HepG2 (cell line): ENCODE measurements around the gene RAD54L. TPM values are rescaled to one million over a fixed set of nuclear protein-coding genes. Genes with fewer than 3 reads are reported as not detected.

Experiments
- AHDC1 ChIP-seq: sonication (generic); formaldehyde crosslinking; IDR thresholded peaks from 2 replicates; pipeline ENCODE4 v1.5.1; 2020; ENCODE audit warnings: mild to moderate bottlenecking, missing genetic modification reagents, borderline replicate concordance
- ATF2 ChIP-seq: sonication (generic); formaldehyde crosslinking; IDR thresholded peaks from 2 replicates; pipeline ENCODE4 v1.4.0; 2020; ENCODE audit warnings: missing genetic modification reagents
- CBFB ChIP-seq: sonication (generic); formaldehyde crosslinking; IDR thresholded peaks from 2 replicates; pipeline ENCODE4 v1.4.0; 2020; ENCODE audit warnings: missing genetic modification reagents
- DZIP1 ChIP-seq: sonication (generic); formaldehyde crosslinking; IDR thresholded peaks from 2 replicates; pipeline ENCODE4 v1.5.0; 2020; ENCODE audit warnings: mild to moderate bottlenecking, missing genetic modification reagents
- ISX ChIP-seq: sonication (generic); formaldehyde crosslinking; conservative IDR thresholded peaks from 2 replicates; pipeline ENCODE4 v1.5.0; 2020; ENCODE audit warnings: missing genetic modification reagents
- MEIS1 ChIP-seq: sonication (generic); formaldehyde crosslinking; IDR thresholded peaks from 2 replicates; pipeline ENCODE4 v1.9.0; 2021; ENCODE audit warnings: mild to moderate bottlenecking, missing genetic modification reagents, moderate library complexity, borderline replicate concordance
- MXD4 ChIP-seq: IDR thresholded peaks from 2 replicates; pipeline ENCODE4 v1.6.1; 2016; ENCODE audit warnings: mild to moderate bottlenecking, missing biosample characterization, missing genetic modification reagents
- NFAT5 ChIP-seq: sonication (generic); formaldehyde crosslinking; IDR thresholded peaks from 2 replicates; pipeline ENCODE4 v1.4.0; 2020; ENCODE audit warnings: missing genetic modification reagents
- NFIB ChIP-seq: sonication (generic); formaldehyde crosslinking; IDR thresholded peaks from 2 replicates; pipeline ENCODE4 v1.9.0; 2021; ENCODE audit warnings: missing genetic modification reagents, mild to moderate bottlenecking, borderline replicate concordance
- SRF ChIP-seq: IDR thresholded peaks from 2 replicates; pipeline ENCODE4 v1.6.1; 2011; ENCODE audit warnings: mild to moderate bottlenecking, low read depth, low read length, moderate library complexity
- ZNF367 ChIP-seq: sonication (generic); formaldehyde crosslinking; IDR thresholded peaks from 2 replicates; pipeline ENCODE4 v1.4.0; 2020; ENCODE audit warnings: missing genetic modification reagents, borderline replicate concordance
- ZNF7 ChIP-seq: IDR thresholded peaks from 2 replicates; pipeline ENCODE4 v1.6.1; 2016; ENCODE audit warnings: missing biosample characterization, missing genetic modification reagents
- ZSCAN30 ChIP-seq: sonication (generic); formaldehyde crosslinking; IDR thresholded peaks from 2 replicates; pipeline ENCODE4 v1.5.0; 2020; ENCODE audit warnings: mild to moderate bottlenecking, missing genetic modification reagents
- polyA plus RNA-seq, 8 experiments: library from polyadenylated mRNA; depleted of rRNA in 3 of 8; stranded (reverse) in 7 of 8; unstranded in 1 of 8; fragments of >200 nt; fragmentation: Illumina TruSeq in 4 of 8; extraction: Trizol in 4 of 8; gene quantifications; 2 replicates each; pipeline versions ENCODE4 v1.2.1 to v1.2.3, GENCODE V29; 2011 to 2016; ENCODE audit warnings: low read depth in 4 of 8, missing spikeins in 1 of 8, mixed read lengths in 1 of 8; ENCODE audit not compliant: insufficient read depth in 1 of 8
- total RNA-seq, 5 experiments: library from RNA; depleted of rRNA; stranded (reverse); fragments of >200 nt; fragmentation: Illumina TruSeq; extraction: Trizol; gene quantifications; 2 replicates each; pipeline ENCODE4 v1.2.3, GENCODE V29; 2016; ENCODE audit warnings: low read depth in 1 of 5

RAD54L gene
- total and polyA plus RNA-seq, 2 of the 13 experiments (the other 11 are each of a cell fraction or from before 2014, with no cell fraction given), result 10.2 to 30.0 TPM

GRCh38 chr1:46301808-46302640 lies 54.5 kb downstream of the RAD54L start (continued):
- TF ChIP-seq DZIP1 (CRISPR knock-in tag), result no peak
- TF ChIP-seq MXD4 (CRISPR knock-in tag), result no peak
- no peak for TF ChIP-seq NFIB (CRISPR knock-in tag)
- TF ChIP-seq NFAT5, result no peak
- TF ChIP-seq ZNF7 (CRISPR knock-in tag), result no peak; the same call in 1 of the 2 replicates
- TF ChIP-seq MEIS1 (CRISPR knock-in tag), result 0 out of 2 replicates have a peak, but pooled peaks have one; percentile 16
- 0 out of 2 replicates have a peak, but pooled peaks have one; percentile 11 for TF ChIP-seq ATF2
- TF ChIP-seq SRF, result no peak
- no peak for TF ChIP-seq CBFB
- TF ChIP-seq AHDC1 (CRISPR knock-in tag), result no peak; the same call in 1 of the 2 replicates
- TF ChIP-seq ISX (CRISPR knock-in tag), result no peak; the same call in 1 of the 2 replicates
- 0 out of 2 replicates have a peak, but pooled peaks have one; percentile 35 for TF ChIP-seq ZNF367 (CRISPR knock-in tag)
- TF ChIP-seq ZSCAN30 (CRISPR knock-in tag), result peak; percentile 63; the same call in 1 of the 2 replicates
